Stimulated activated CD8-positive, alpha-beta memory T cell treated with anti-CD3 and anti-CD28 coated beads, Interleukin-4, amount 100 ng/mL, for 48 hours (primary cell): Measurements from ENCODE around the gene RALGAPA1.
A peak's percentile ranks its signal among the peaks of the same experiment; 100 is the strongest.
"Not testable (repeated sequence)": the region's sequence is repeated elsewhere in the genome, so short reads cannot be mapped to it uniquely, and the experiment has no call there.

ENCODE experiments used
- DNase-seq: peaks from one replicate; pipeline ENCODE4 v3.0.0-alpha.2; 2020

RALGAPA1 gene

GRCh38 chr14:35695647-35696046 is 113.4 kb downstream of the RALGAPA1 start:
- no peak for DNase-seq

- no peak for DNase-seq
These were observed 114.0 kb downstream of the RALGAPA1 start for GRCh38 chr14:35695072-35695471.

GRCh38 chr14:35689000-35689460 is 120.1 kb downstream of the RALGAPA1 start:
- DNase-seq: no peak

- DNase-seq: no peak
These were observed 120.8 kb downstream of the RALGAPA1 start for GRCh38 chr14:35688126-35688826.

GRCh38 chr14:35687335-35687939 is 121.7 kb downstream of the RALGAPA1 start:
- DNase-seq: peak; percentile 38

GRCh38 chr14:35683688-35684087 is 125.4 kb downstream of the RALGAPA1 start:
- not testable (repeated sequence) for DNase-seq

GRCh38 chr14:35682802-35683201 is 126.3 kb downstream of the RALGAPA1 start:
- DNase-seq: no peak

GRCh38 chr14:35678403-35679028 is 130.6 kb downstream of the RALGAPA1 start:
- no peak for DNase-seq

- DNase-seq: no peak
These were observed 139.3 kb downstream of the RALGAPA1 start for GRCh38 chr14:35669782-35670181.

GRCh38 chr14:35666429-35667043 is 142.6 kb downstream of the RALGAPA1 start:
- DNase-seq: no peak

- no peak for DNase-seq
These were observed 147.2 kb downstream of the RALGAPA1 start for GRCh38 chr14:35661875-35662274.

- no peak for DNase-seq
These were observed 156.1 kb downstream of the RALGAPA1 start for GRCh38 chr14:35653045-35653444.

- no peak for DNase-seq
These were observed 165.6 kb downstream of the RALGAPA1 start for GRCh38 chr14:35643513-35643912.

- no peak for DNase-seq
These were observed 171.2 kb downstream of the RALGAPA1 start for GRCh38 chr14:35637851-35638250.

- DNase-seq: no peak
These were observed 171.8 kb downstream of the RALGAPA1 start for GRCh38 chr14:35637269-35637668.

GRCh38 chr14:35632676-35633075 is 176.4 kb downstream of the RALGAPA1 start:
- no peak for DNase-seq

- DNase-seq: no peak
These were observed 176.8 kb downstream of the RALGAPA1 start for GRCh38 chr14:35632271-35632670.

GRCh38 chr14:35631071-35631805 is 177.9 kb downstream of the RALGAPA1 start:
- no peak for DNase-seq

GRCh38 chr14:35628989-35629388 is 180.1 kb downstream of the RALGAPA1 start:
- DNase-seq: no peak

- not testable (repeated sequence) for DNase-seq
These were observed 182.1 kb downstream of the RALGAPA1 start for GRCh38 chr14:35626947-35627346.

- DNase-seq: not testable (repeated sequence)
These were observed 187.1 kb downstream of the RALGAPA1 start for GRCh38 chr14:35621996-35622395.

GRCh38 chr14:35619998-35620397 is 189.1 kb downstream of the RALGAPA1 start:
- DNase-seq: not testable (repeated sequence)

- DNase-seq: not testable (repeated sequence)
These were observed 189.6 kb downstream of the RALGAPA1 start for GRCh38 chr14:35619461-35619860.
